NCI-H2107 treated with DMSO at 0.1 percent for 48 hours (cell line): Measurements from ENCODE around the gene PARVA.

Experiments
- DNase-seq: peaks from one replicate; lab custom pipeline; 2025; ENCODE audit not compliant: unreplicated experiment; lab: John Stamatoyannopoulos, UW

PARVA gene

DNA sequence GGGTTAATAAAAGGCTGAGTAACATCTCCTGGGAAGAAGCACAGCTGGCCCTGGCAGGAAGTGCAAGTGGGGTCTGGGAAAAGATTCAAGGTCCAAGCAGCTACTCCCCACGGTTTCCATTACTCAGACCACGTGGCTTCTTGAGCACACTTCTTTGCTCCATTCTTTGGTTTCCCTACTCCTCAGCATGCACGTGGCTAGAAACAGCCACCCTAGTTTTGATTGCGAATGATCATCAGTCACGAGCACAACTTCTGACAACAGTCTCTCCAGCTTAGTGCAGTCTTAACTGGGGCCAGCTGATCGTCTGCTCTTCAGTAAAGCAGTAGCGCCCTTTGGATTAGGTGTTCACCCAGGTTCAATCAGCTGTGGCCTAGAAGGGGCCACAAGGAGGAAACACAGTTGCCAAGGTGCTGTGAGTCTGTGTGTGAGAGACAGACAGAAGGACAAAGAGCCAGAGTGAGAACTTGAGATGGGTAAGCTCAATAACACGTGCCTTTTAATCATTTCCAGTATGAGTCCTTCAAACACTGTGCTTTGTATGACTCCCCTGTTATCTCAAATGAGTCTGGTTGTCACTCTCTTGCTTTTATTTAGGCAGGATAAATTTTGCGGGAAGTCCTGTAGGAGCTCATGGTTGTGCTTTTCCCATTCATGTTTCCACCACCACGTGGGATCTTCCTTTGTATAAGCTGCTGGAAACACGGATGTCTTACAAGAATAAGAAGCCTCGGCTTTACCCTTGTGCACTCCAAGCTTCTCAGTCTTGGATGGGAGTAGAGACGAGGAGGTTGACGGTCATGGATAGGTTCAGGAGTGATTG, 901 bp upstream of the PARVA start:
- no peak for DNase-seq

DNA sequence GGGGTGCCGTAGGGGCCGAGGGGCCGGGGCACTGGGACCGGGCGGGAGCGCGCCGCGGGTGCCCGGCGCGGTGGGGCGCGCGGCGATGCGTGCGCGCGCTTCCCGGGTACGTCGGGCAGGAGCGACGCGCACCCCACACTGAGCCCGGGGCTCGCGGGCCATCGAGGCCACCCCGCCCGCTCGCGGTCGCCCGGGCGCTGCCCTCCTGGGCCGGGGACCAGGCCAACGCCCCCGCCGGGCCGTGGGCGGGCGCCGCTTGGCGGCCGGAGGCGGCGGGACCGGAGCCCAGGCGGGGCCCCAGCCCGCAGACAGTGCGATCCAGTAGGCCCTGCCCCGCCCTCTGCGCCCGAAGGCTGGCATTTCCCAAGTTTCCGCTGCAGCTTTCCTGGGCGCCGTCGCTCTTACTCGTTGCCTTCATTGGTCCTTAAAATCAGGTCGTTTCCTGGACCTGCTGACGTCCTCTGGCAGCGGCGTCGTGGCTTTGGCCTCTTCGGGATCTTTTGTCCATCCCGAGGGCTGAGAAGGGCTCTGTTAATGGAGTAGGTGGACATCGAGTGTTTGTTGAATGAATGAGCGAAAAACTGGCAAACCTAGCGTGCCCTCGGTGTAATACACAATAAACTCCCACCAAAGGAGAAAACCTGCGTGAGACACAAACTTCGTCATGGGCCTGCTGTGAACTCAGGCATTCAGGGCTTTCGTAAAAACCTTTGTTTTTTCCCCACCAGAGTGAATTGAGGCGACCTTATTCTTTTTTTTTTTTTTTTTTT, 638 bp downstream of the PARVA start:
- DNase-seq, result no peak

- DNase-seq, result no peak
Observed at GRCh38 chr11:12380565-12381325, 3.4 kb downstream of the PARVA start.

DNA sequence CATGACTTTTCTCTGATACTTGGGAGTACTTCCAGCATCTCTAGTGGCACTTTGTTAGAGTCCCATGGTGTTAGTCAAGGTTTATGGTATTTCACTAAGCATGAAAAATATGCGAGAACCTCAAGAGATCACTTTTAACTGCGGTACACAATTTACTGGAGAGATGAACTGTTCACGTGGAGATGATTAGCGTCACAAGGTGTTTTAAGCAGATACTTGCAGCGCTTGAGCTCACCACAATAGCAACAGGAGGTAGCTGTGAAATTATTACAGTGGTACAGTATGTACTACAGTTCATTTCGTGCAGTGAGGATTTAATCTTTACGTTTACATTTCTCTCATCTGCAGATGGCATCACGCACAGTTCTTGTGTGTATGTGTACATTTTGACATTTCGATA, 4.5 kb downstream of the PARVA start:
- peak; percentile 41 for DNase-seq

GRCh38 chr11:12382451-12382850, 5.1 kb downstream of the PARVA start:
- DNase-seq, result no peak

DNA sequence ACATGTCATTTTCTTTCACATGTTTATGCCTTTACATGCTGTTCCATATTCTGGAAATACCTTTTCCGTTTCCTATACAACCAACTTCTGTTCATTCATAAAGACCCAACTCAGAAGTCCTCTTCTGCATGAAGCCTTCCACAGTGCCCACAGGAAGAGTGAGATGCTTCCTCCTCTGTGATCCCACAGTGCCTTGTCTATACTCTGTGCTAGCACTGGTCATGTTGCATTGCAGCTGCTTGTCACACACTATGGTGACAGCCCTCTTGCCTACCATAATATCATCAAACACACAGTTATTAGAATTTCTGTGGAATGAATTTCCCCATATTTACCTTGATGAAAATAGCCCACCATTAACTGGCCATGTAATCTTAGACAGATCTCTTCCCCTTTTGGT, 8.9 kb downstream of the PARVA start:
- DNase-seq, result no peak

DNA sequence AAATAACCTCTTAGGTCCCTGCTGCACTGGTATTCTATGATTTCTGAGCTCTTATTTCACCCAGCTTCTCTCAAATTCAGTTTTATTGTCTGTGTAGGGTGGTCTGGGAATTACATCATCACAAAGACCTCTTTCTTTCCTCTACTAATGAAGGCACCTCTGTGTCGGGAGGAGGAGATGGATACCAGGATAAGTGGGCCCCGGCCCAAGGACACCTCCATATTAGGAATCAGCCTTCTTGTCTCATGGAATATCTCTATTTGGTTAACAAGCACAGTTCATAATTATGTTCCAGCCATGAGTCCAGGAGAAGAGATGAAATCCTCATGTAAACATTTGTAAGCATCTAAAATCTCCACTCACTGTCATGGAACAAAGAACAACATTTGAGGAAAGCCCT, 9.4 kb downstream of the PARVA start:
- no peak for DNase-seq

DNA sequence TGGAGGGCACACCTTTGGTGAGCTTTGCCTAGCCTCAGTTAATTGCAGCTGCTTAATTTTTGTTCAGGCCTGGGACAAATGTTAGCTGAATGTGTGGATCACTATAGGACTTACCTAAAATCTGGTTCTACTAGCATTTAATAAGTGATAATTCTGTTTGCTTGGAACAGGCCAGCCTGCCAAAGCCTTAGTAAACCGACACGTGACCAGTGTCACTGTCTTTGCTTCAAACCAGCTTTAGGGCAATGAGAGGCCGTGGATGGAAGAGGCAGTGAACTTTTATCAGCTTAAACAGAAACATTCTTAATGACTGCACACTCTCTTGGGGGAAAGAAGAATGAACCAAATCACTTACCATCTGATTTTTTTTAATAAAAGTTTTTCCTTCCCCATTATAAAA, 10.8 kb downstream of the PARVA start:
- no peak for DNase-seq

DNA sequence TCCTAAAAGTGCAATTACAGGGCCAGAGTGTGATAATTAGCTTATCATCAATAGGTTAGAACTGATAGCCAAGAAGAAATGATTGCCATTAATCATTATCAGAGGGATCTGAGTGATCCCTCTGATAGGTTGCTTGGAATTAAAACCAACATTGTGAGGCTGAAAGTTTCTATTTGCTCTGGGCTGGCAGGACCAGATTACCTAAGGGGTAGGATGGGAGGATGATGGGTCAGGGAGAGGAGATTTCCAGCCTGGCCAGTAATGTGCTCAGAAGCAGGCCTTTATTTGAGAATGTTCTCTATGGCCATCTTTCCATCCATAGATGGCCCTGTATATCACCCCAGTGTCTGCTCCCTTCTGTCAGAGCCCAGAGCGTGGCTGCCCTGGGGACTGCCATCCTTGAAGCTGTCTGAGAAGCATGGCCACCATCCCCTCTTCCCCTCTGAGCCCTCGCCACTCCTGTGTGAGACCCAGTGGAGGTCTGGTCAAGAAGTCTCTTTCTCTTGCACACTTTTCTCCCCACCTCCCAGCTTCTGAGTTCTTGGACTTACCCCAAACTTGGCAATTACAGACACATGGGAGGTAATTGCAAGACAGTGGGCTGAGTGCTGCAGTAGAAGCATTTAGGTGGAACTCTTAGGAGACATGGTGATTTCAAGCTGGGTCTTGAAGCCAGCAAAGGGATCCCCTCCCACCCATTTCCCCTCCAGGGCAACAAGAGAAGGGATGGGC, 11.7 kb downstream of the PARVA start:
- DNase-seq, result no peak

- peak; percentile 7 for DNase-seq
Observed at GRCh38 chr11:12389676-12390657, 12.6 kb downstream of the PARVA start.

DNA sequence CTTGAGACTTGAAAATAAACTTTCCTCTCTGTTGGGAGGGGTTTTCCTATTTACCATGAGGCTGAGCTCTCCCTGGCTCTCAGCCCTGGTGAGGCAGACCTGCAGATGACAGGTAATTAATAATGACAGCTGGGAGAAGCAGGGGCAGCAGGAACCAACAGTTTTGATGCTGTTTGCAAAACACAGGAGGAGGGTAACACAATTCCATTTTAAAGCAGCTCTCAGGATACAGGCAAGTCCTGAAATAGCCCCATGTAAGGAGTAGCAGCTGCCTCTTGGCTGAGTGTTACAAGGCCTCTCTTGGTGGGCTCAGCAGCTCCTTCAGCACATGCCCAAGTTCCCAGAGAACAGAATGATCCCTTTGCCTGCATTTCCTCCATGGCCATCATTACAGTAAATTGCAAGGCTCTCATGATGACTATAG, 13.3 kb downstream of the PARVA start:
- no peak for DNase-seq

DNA sequence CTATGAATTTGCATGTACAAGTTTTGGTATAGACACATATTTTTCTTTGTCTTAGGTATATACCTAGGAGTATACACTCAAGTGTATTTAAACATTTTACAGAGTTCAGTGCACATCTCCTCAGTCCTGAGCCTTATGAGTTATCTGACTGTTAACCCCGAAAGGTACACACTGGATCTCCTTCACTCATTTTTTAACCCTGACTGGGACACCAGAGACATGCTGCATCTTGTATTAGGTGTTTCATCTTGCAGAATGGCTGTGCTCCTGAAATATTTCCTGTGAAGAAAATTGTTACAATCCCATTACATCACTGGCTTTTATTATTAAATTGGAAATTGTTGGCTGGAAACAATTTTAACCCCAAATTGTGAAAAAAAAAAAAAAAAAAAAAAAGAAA, 15.3 kb downstream of the PARVA start:
- no peak for DNase-seq

GRCh38 chr11:12393691-12394090, 16.3 kb downstream of the PARVA start:
- DNase-seq, result no peak

GRCh38 chr11:12394601-12395000, 17.2 kb downstream of the PARVA start:
- no peak for DNase-seq

DNA sequence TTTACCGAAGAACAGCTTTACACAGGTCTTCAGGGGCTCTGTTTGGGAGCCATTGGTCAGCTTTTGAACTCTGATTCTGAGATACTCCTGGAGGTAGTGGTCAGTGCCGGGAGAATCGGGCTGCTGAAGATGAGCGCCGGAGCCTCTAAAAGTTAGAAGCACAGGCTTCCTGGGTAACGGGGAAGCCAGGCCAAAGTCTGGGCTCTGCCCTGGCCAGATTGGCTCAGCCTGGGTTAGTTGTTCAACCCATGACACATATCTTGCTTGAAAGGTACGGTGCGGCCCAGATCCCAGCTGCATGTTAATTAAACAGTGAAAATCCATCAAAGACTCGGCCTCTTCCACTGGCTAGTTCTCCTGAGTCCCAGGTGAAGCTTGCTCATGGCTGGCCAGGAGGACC, 18.0 kb downstream of the PARVA start:
- no peak for DNase-seq

DNA sequence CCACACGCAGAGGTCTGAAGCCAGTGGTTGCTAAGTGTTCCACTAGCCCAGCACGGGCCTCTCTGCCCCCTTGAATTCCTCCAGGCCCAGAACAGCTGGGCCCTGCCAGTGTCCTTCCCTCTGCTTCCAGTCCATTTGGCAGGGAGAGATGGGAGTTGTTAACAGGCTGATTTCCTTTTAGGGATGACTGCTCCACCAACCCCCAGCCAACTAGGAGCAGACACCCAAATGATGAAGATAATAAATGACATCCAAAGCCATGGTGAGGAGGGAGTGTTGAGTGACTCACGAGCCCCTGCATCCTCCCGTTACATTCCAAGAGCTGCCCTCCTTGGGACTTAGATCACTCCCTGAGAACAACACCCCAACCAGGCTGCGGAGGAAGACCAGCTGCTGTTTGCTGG, 20.6 kb downstream of the PARVA start:
- no peak for DNase-seq

- DNase-seq, result no peak
Observed at GRCh38 chr11:12399355-12399754, 22.0 kb downstream of the PARVA start.

- DNase-seq, result peak; percentile 8
Observed at GRCh38 chr11:12402025-12402424, 24.7 kb downstream of the PARVA start.

- no peak for DNase-seq
Observed at GRCh38 chr11:12402691-12403120, 25.3 kb downstream of the PARVA start.
